22Rv1 (cell line): Measurements from ENCODE around the gene RHOH.

Experiments
- ZFX ChIP-seq: fragments of 450-650 bp; IDR thresholded peaks from 2 replicates; pipeline ENCODE4 v1.6.1; 2017; ENCODE audit warnings: antibody characterized with exemption, borderline replicate concordance
- TF ChIP-seq, protein P1 (sequence below): fragments of 450-650 bp; IDR thresholded peaks from 2 replicates; pipeline ENCODE4 v1.5.1; 2017; ENCODE audit warnings: mild to moderate bottlenecking

- TF ChIP-seq, protein P1, sequence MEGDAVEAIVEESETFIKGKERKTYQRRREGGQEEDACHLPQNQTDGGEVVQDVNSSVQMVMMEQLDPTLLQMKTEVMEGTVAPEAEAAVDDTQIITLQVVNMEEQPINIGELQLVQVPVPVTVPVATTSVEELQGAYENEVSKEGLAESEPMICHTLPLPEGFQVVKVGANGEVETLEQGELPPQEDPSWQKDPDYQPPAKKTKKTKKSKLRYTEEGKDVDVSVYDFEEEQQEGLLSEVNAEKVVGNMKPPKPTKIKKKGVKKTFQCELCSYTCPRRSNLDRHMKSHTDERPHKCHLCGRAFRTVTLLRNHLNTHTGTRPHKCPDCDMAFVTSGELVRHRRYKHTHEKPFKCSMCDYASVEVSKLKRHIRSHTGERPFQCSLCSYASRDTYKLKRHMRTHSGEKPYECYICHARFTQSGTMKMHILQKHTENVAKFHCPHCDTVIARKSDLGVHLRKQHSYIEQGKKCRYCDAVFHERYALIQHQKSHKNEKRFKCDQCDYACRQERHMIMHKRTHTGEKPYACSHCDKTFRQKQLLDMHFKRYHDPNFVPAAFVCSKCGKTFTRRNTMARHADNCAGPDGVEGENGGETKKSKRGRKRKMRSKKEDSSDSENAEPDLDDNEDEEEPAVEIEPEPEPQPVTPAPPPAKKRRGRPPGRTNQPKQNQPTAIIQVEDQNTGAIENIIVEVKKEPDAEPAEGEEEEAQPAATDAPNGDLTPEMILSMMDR = no peak
- TF ChIP-seq ZFX = no peak
Observed at GRCh38 chr4:40182001-40182400, 14.8 kb upstream of the RHOH start.
